Measurements from ENCODE around the gene ANO2. TPM values are rescaled to one million over a fixed set of nuclear protein-coding genes. Genes with fewer than 3 reads are reported as not detected.

Gene ANO2
- total RNA-seq, 4 donors from 2014 or later = 0.59 to 51.7 (median 15.1) TPM

- Histone ChIP-seq H3K36me3 (no peaks in the 10 kb centered on the region), H3K9me3 (no peaks in the 10 kb centered on the region), H3K4me1 (no peaks in the 10 kb centered on the region), H3K27me3 (no peaks in the 10 kb centered on the region), H3K27ac (no peak overlapping the region), H3K4me3 (no peak overlapping the region)
- intact Hi-C loops (cut with DNase I; ENCODE audit: low total_unique reads) = no loop called here
- DNase-seq = no peak
- TF ChIP-seq CTCF (IDR thresholded peaks at IDR 0.05) (no peak), POLR2A (IDR thresholded peaks at IDR 0.05) (no peak)
Measured at GRCh38 chr12:5691943-5692342, 253.1 kb downstream of the ANO2 start.

- H3K27ac ChIP-seq = no peak overlapping the region
- no peak overlapping the region for H3K4me3 ChIP-seq
- no peaks in the 10 kb centered on the region for H3K36me3 ChIP-seq
- intact Hi-C loops (cut with DNase I; ENCODE audit: low total_unique reads) = no loop called here
- H3K27me3 ChIP-seq = no peaks in the 10 kb centered on the region
- no peak for DNase-seq
- no peaks in the 10 kb centered on the region for H3K9me3 ChIP-seq
- H3K4me1 ChIP-seq = no peaks in the 10 kb centered on the region
- TF ChIP-seq POLR2A (IDR thresholded peaks at IDR 0.05) = no peak
- no peak for TF ChIP-seq CTCF (IDR thresholded peaks at IDR 0.05)
Measured at GRCh38 chr12:5690240-5690639, 254.8 kb downstream of the ANO2 start.

GRCh38 chr12:5689773-5690172 is 255.3 kb downstream of the ANO2 start:
- H3K4me1 ChIP-seq = no peaks in the 10 kb centered on the region
- intact Hi-C loops (cut with DNase I; ENCODE audit: low total_unique reads) = no loop called here

GRCh38 chr12:5688226-5688625 is 256.8 kb downstream of the ANO2 start:
- no peak overlapping the region for H3K4me3 ChIP-seq
- intact Hi-C loops (cut with DNase I; ENCODE audit: low total_unique reads) = no loop called here
- H3K4me1 ChIP-seq = no peaks in the 10 kb centered on the region
- no peak overlapping the region for H3K27ac ChIP-seq
- TF ChIP-seq CTCF (IDR thresholded peaks at IDR 0.05) (no peak), POLR2A (IDR thresholded peaks at IDR 0.05) (no peak)
- H3K36me3 ChIP-seq = no peaks in the 10 kb centered on the region
- H3K9me3 ChIP-seq = no peaks in the 10 kb centered on the region
- H3K27me3 ChIP-seq = no peaks in the 10 kb centered on the region
- DNase-seq = no peak

More at GRCh38 chr12:5689773-5690172, 255.3 kb downstream of the ANO2 start:
- no peaks in the 10 kb centered on the region for H3K9me3 ChIP-seq
- TF ChIP-seq CTCF (IDR thresholded peaks at IDR 0.05) = no peak
- TF ChIP-seq POLR2A (IDR thresholded peaks at IDR 0.05) = no peak
- DNase-seq = no peak
- H3K27ac ChIP-seq = no peak overlapping the region
- H3K27me3 ChIP-seq = no peaks in the 10 kb centered on the region
- H3K4me3 ChIP-seq = no peak overlapping the region
- no peaks in the 10 kb centered on the region for H3K36me3 ChIP-seq

GRCh38 chr12:5685935-5686334 is 259.1 kb downstream of the ANO2 start:
- no peak for DNase-seq
- no peaks in the 10 kb centered on the region for H3K4me1 ChIP-seq
- no peak overlapping the region for H3K4me3 ChIP-seq
- intact Hi-C loops (cut with DNase I; ENCODE audit: low total_unique reads) = no loop called here
- no peak overlapping the region for H3K27ac ChIP-seq
- H3K36me3 ChIP-seq = no peaks in the 10 kb centered on the region
- TF ChIP-seq CTCF (IDR thresholded peaks at IDR 0.05) = no peak
- TF ChIP-seq POLR2A (IDR thresholded peaks at IDR 0.05) = no peak
- H3K27me3 ChIP-seq = no peaks in the 10 kb centered on the region
- H3K9me3 ChIP-seq = no peaks in the 10 kb centered on the region

Measured in uterus (tissue), 4 donors.